NOMO-1 treated with dmso at 0.1 percent for 144 hours (cell line): Measurements from ENCODE around the gene PARD3.
"Not testable (repeated sequence)": the region's sequence is repeated elsewhere in the genome, so short reads cannot be mapped to it uniquely, and the experiment has no call there.

ENCODE experiments used
- DNase-seq: peaks from one replicate; lab custom pipeline; 2025; ENCODE audit not compliant: unreplicated experiment; lab: John Stamatoyannopoulos, UW

Gene PARD3

GRCh38 chr10:34768261-34768971, 46.7 kb downstream of the PARD3 start:
- DNase-seq: no peak

GRCh38 chr10:34766811-34767494, 48.1 kb downstream of the PARD3 start:
- no peak for DNase-seq

GRCh38 chr10:34766266-34766600, 48.9 kb downstream of the PARD3 start:
- no peak for DNase-seq

- DNase-seq: no peak
Observed at GRCh38 chr10:34764472-34764946, 50.6 kb downstream of the PARD3 start.

GRCh38 chr10:34762603-34763299, 52.3 kb downstream of the PARD3 start:
- no peak for DNase-seq

- DNase-seq: no peak
Observed at GRCh38 chr10:34762156-34762555, 52.9 kb downstream of the PARD3 start.

GRCh38 chr10:34761453-34761852, 53.6 kb downstream of the PARD3 start:
- no peak for DNase-seq

- DNase-seq: no peak
Observed at GRCh38 chr10:34760606-34761005, 54.5 kb downstream of the PARD3 start.

GRCh38 chr10:34759837-34760215, 55.3 kb downstream of the PARD3 start:
- no peak for DNase-seq

GRCh38 chr10:34759161-34759836, 55.8 kb downstream of the PARD3 start:
- no peak for DNase-seq

- no peak for DNase-seq
Observed at GRCh38 chr10:34758447-34758996, 56.6 kb downstream of the PARD3 start.

GRCh38 chr10:34757933-34758332, 57.2 kb downstream of the PARD3 start:
- no peak for DNase-seq

- not testable (repeated sequence) for DNase-seq
Observed at GRCh38 chr10:34757181-34757580, 57.9 kb downstream of the PARD3 start.

- DNase-seq: no peak
Observed at GRCh38 chr10:34756584-34756983, 58.5 kb downstream of the PARD3 start.

GRCh38 chr10:34753014-34753757, 61.9 kb downstream of the PARD3 start:
- DNase-seq: no peak

GRCh38 chr10:34751272-34751671, 63.8 kb downstream of the PARD3 start:
- no peak for DNase-seq

- not testable (repeated sequence) for DNase-seq
Observed at GRCh38 chr10:34750795-34751194, 64.3 kb downstream of the PARD3 start.

GRCh38 chr10:34748767-34749166, 66.3 kb downstream of the PARD3 start:
- DNase-seq: no peak

GRCh38 chr10:34748357-34748756, 66.7 kb downstream of the PARD3 start:
- DNase-seq: no peak

GRCh38 chr10:34746094-34746493, 69.0 kb downstream of the PARD3 start:
- DNase-seq: no peak

GRCh38 chr10:34745244-34745643, 69.9 kb downstream of the PARD3 start:
- DNase-seq: no peak
